ENCODE results near the gene PTK7.

DNA sequence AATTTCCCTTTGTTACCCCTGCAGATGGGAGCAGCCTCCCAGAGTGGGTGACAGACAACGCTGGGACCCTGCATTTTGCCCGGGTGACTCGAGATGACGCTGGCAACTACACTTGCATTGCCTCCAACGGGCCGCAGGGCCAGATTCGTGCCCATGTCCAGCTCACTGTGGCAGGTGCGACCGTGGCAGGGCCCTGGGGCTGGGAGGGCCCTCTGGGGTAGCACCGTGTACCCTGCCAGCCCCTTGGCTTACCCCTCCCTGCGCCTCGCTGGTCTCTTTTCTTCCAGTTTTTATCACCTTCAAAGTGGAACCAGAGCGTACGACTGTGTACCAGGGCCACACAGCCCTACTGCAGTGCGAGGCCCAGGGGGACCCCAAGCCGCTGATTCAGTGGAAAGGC lies 65.5 kb downstream of the PTK7 start:
- TF ChIP-seq POLR2AphosphoS5 (IDR thresholded peaks at IDR 0.05; ENCODE audit: low read depth, low read length) (no peak), POLR2A (IDR thresholded peaks at IDR 0.05; ENCODE audit: borderline replicate concordance, extremely low read depth, insufficient read depth, insufficient read length) (no peak), EZH2phosphoT487 (IDR thresholded peaks at IDR 0.05; ENCODE audit: borderline replicate concordance) (no peak), SRF (IDR thresholded peaks at IDR 0.05; ENCODE audit: low read depth) (no peak), SP1 (IDR thresholded peaks at IDR 0.05; ENCODE audit: low read depth) (no peak), CBX3 (IDR thresholded peaks at IDR 0.05; ENCODE audit: low read depth) (no peak), FOSL1 (IDR thresholded peaks at IDR 0.05; ENCODE audit: low read depth) (no peak), EZH2 (IDR thresholded peaks at IDR 0.05) (no peak), YY1 (IDR thresholded peaks at IDR 0.05; ENCODE audit: extremely low read depth, insufficient replicate concordance, low read depth, low read length) (no peak), CEBPB (IDR thresholded peaks at IDR 0.05; ENCODE audit: low read depth) (no peak), SIN3A (IDR thresholded peaks at IDR 0.05; ENCODE audit: low read depth) (no peak), JUND (IDR thresholded peaks at IDR 0.05) (no peak)
- TF ChIP-seq, protein P1, sequence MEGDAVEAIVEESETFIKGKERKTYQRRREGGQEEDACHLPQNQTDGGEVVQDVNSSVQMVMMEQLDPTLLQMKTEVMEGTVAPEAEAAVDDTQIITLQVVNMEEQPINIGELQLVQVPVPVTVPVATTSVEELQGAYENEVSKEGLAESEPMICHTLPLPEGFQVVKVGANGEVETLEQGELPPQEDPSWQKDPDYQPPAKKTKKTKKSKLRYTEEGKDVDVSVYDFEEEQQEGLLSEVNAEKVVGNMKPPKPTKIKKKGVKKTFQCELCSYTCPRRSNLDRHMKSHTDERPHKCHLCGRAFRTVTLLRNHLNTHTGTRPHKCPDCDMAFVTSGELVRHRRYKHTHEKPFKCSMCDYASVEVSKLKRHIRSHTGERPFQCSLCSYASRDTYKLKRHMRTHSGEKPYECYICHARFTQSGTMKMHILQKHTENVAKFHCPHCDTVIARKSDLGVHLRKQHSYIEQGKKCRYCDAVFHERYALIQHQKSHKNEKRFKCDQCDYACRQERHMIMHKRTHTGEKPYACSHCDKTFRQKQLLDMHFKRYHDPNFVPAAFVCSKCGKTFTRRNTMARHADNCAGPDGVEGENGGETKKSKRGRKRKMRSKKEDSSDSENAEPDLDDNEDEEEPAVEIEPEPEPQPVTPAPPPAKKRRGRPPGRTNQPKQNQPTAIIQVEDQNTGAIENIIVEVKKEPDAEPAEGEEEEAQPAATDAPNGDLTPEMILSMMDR (IDR thresholded peaks at IDR 0.05 in 2 of 3, conservative IDR thresholded peaks at IDR 0.05 in 1 of 3; ENCODE audit: borderline replicate concordance in 1 of 3, insufficient read depth in 1 of 3, low read depth in 2 of 3, low read length in 2 of 3): no peak
- TF ChIP-seq, protein P2, sequence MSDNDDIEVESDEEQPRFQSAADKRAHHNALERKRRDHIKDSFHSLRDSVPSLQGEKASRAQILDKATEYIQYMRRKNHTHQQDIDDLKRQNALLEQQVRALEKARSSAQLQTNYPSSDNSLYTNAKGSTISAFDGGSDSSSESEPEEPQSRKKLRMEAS (IDR thresholded peaks at IDR 0.05): no peak
